Neural cell (in vitro differentiated cells): ENCODE measurements around the gene ENAH. TPM values are rescaled to one million over a fixed set of nuclear protein-coding genes. Genes with fewer than 3 reads are reported as not detected.

Experiments
- H2AFZ ChIP-seq: fragments of 200-600, 300-800 bp; sonication (generic), shearing (Covaris generic); 2 replicates; pipeline ENCODE4 v1.6.0; 2014; ENCODE audit warnings: low read depth, mild to moderate bottlenecking, antibody characterized with exemption, low read length, moderate library complexity
- H3F3A ChIP-seq: fragments of 200-600 bp; shearing (Covaris generic); 2 replicates; pipeline ENCODE4 v1.6.1; 2016; ENCODE audit warnings: mild to moderate bottlenecking, moderate library complexity, mixed read lengths, antibody characterized with exemption, low read length; ENCODE audit not compliant: insufficient read depth, poor library complexity, severe bottlenecking
- H3K27ac ChIP-seq: fragments of 200-600, 300-800 bp; sonication (generic), shearing (Covaris generic); 2 replicates; pipeline ENCODE4 v1.5.1; 2014; ENCODE audit warnings: mild to moderate bottlenecking, low read length, moderate library complexity
- H3K27me3 ChIP-seq: fragments of 300-800, 200-600 bp; sonication (generic), shearing (Covaris generic); 2 replicates; pipeline ENCODE4 v1.6.0; 2014; ENCODE audit warnings: mild to moderate bottlenecking, low read depth, low read length, moderate library complexity; ENCODE audit not compliant: insufficient read depth
- H3K36me3 ChIP-seq: fragments of 300-800, 200-600 bp; sonication (generic), shearing (Covaris generic); 2 replicates; pipeline ENCODE4 v1.5.1; 2014; ENCODE audit warnings: mild to moderate bottlenecking, antibody characterized with exemption, low read length, moderate library complexity; ENCODE audit not compliant: insufficient read depth
- H3K4me2 ChIP-seq: fragments of 300-800, 200-600 bp; sonication (generic), shearing (Covaris generic); 2 replicates; pipeline ENCODE4 v1.6.0; 2014; ENCODE audit warnings: mild to moderate bottlenecking, low read length
- H3K4me3 ChIP-seq: fragments of 300-800, 200-600 bp; sonication (generic), shearing (Covaris generic); 2 replicates; pipeline ENCODE4 v1.5.1; 2014; ENCODE audit warnings: mild to moderate bottlenecking, low read length, moderate library complexity
- H3K79me2 ChIP-seq: fragments of 200-600 bp; shearing (Covaris generic); replicated peaks from 2 replicates; pipeline ENCODE4 v1.6.0; 2014; ENCODE audit warnings: mild to moderate bottlenecking, low read length, moderate library complexity; ENCODE audit not compliant: insufficient read depth
- H3K9ac ChIP-seq: fragments of 300-800, 200-600 bp; sonication (generic), shearing (Covaris generic); 2 replicates; pipeline ENCODE4 v1.6.1; 2016; ENCODE audit warnings: mild to moderate bottlenecking, low read length, mixed read lengths
- H3K9me2 ChIP-seq: fragments of 200-600 bp; shearing (Covaris generic); 2 replicates; pipeline ENCODE4 v1.6.1; 2016; ENCODE audit warnings: mild to moderate bottlenecking, low read length, mixed read lengths; ENCODE audit not compliant: insufficient read depth
- H3K9me3 ChIP-seq: fragments of 200-600, 300-800 bp; sonication (generic), shearing (Covaris generic); 2 replicates; pipeline ENCODE4 v1.6.1; 2016; ENCODE audit warnings: mild to moderate bottlenecking, mixed run types, low read length, moderate library complexity, mixed read lengths
- H4K20me1 ChIP-seq: fragments of 200-600 bp; shearing (Covaris generic); 2 replicates; pipeline ENCODE4 v1.6.1; 2016; ENCODE audit warnings: mild to moderate bottlenecking, mixed run types; ENCODE audit not compliant: insufficient read depth
- CTCF ChIP-seq: fragments of 450-650 bp; IDR thresholded peaks from 2 replicates; pipeline ENCODE4 v1.5.1; 2014; ENCODE audit warnings: antibody characterized with exemption, mild to moderate bottlenecking, moderate library complexity; ENCODE audit not compliant: poor library complexity, severe bottlenecking
- EP300 ChIP-seq: fragments of 450-650 bp; conservative IDR thresholded peaks from 2 replicates; pipeline ENCODE4 v1.6.1; 2014; ENCODE audit warnings: antibody characterized with exemption, mild to moderate bottlenecking, moderate library complexity; ENCODE audit not compliant: poor library complexity, severe bottlenecking
- EZH2 ChIP-seq: fragments of 200-600, 300-800 bp; shearing (Covaris generic), sonication (generic); IDR thresholded peaks from 2 replicates; pipeline ENCODE4 v1.6.1; 2014; ENCODE audit warnings: antibody characterized with exemption, low read length, borderline replicate concordance, mild to moderate bottlenecking; ENCODE audit not compliant: insufficient read depth, poor library complexity, severe bottlenecking
- MXI1 ChIP-seq: fragments of 450-650 bp; conservative IDR thresholded peaks from 2 replicates; pipeline ENCODE4 v1.6.1; 2014; ENCODE audit warnings: antibody characterized with exemption, mild to moderate bottlenecking; ENCODE audit not compliant: poor library complexity, severe bottlenecking
- POLR2AphosphoS5 ChIP-seq: IDR thresholded peaks from 2 replicates; pipeline ENCODE4 v1.6.1; 2012
- RAD21 ChIP-seq: fragments of 450-650 bp; conservative IDR thresholded peaks from 2 replicates; pipeline ENCODE4 v1.6.1; 2014; ENCODE audit warnings: antibody characterized with exemption, mild to moderate bottlenecking, moderate library complexity
- REST ChIP-seq: IDR thresholded peaks from 2 replicates; pipeline ENCODE4 v1.6.1; 2012; ENCODE audit warnings: borderline replicate concordance
- SMC3 ChIP-seq: fragments of 450-650 bp; conservative IDR thresholded peaks from 2 replicates; pipeline ENCODE4 v1.6.1; 2014; ENCODE audit warnings: antibody characterized with exemption, mild to moderate bottlenecking, moderate library complexity; ENCODE audit not compliant: poor library complexity
- TAF1 ChIP-seq: IDR thresholded peaks from 2 replicates; pipeline ENCODE4 v1.6.1; 2012; ENCODE audit warnings: low read depth
- polyA plus RNA-seq: library from polyadenylated mRNA; depleted of rRNA; stranded (reverse); fragments of >200 nt; gene quantifications from 2 replicates; pipeline ENCODE4 v1.2.3, GENCODE V29; 2014

Gene ENAH
- polyA plus RNA-seq, 1 donor from 2014 or later = 58.4 TPM

- Histone ChIP-seq H3K4me2 (no peak overlapping the region), H3F3A (no peaks in the 10 kb centered on the region), H3K27ac (no peak overlapping the region), H3K79me2 (no peaks in the 10 kb centered on the region), H2AFZ (no peak overlapping the region), H3K9me2 (no peaks in the 10 kb centered on the region), H3K9ac (no peak overlapping the region), H3K4me3 (no peak overlapping the region), H3K27me3 (no peaks in the 10 kb centered on the region), H4K20me1 (no peaks in the 10 kb centered on the region), H3K9me3 (no peaks in the 10 kb centered on the region), H3K36me3 (peaks cover 8% of the 10 kb centered on the region)
- TF ChIP-seq MXI1 (no peak), CTCF (peak; percentile 35), RAD21 (peak; percentile 32)
Observed at GRCh38 chr1:225517697-225518096, 135.2 kb downstream of the ENAH start.

- Histone ChIP-seq H3K36me3 (peaks cover 8% of the 10 kb centered on the region), H2AFZ (no peak overlapping the region), H3K9ac (no peak overlapping the region), H3K27me3 (no peaks in the 10 kb centered on the region), H3K27ac (no peak overlapping the region), H3K79me2 (no peaks in the 10 kb centered on the region), H4K20me1 (no peaks in the 10 kb centered on the region), H3K4me2 (no peak overlapping the region), H3F3A (no peaks in the 10 kb centered on the region), H3K4me3 (no peak overlapping the region), H3K9me2 (no peaks in the 10 kb centered on the region), H3K9me3 (no peaks in the 10 kb centered on the region)
- TF ChIP-seq REST (no peak), CTCF (no peak), RAD21 (no peak), TAF1 (no peak), POLR2AphosphoS5 (no peak), EP300 (no peak), EZH2 (no peak), MXI1 (no peak), SMC3 (no peak)
Observed at GRCh38 chr1:225517221-225517620, 135.7 kb downstream of the ENAH start.
